CD4-positive, alpha-beta T cell treated with Interferon gamma for 1 hour (primary cell): ENCODE results near the gene DDC.
"Not testable (repeated sequence)": the region's sequence is repeated elsewhere in the genome, so short reads cannot be mapped to it uniquely, and the experiment has no call there.

Source experiments
- DNase-seq: peaks from one replicate; pipeline ENCODE4 v3.0.0-alpha.2; 2020

Gene DDC

GRCh38 chr7:50476953-50477625 is 88.1 kb downstream of the DDC start:
- DNase-seq: no peak

GRCh38 chr7:50475340-50475739 is 89.9 kb downstream of the DDC start:
- no peak for DNase-seq

- DNase-seq: no peak
These were observed 90.6 kb downstream of the DDC start for GRCh38 chr7:50474382-50475160.

GRCh38 chr7:50473531-50473930 is 91.7 kb downstream of the DDC start:
- no peak for DNase-seq

- no peak for DNase-seq
These were observed 92.8 kb downstream of the DDC start for GRCh38 chr7:50472427-50472826.

GRCh38 chr7:50471970-50472369 is 93.2 kb downstream of the DDC start:
- DNase-seq: no peak

- DNase-seq: no peak
These were observed 94.7 kb downstream of the DDC start for GRCh38 chr7:50470250-50471163.

GRCh38 chr7:50469181-50469580 is 96.0 kb downstream of the DDC start:
- no peak for DNase-seq

- peak; percentile 71 for DNase-seq
These were observed 97.2 kb downstream of the DDC start for GRCh38 chr7:50467817-50468610.

GRCh38 chr7:50466815-50467585 is 98.2 kb downstream of the DDC start:
- DNase-seq: no peak

- DNase-seq: no peak
These were observed 102.2 kb downstream of the DDC start for GRCh38 chr7:50463035-50463434.

- DNase-seq: no peak
These were observed 102.8 kb downstream of the DDC start for GRCh38 chr7:50462361-50462760.

- DNase-seq: no peak
These were observed 103.5 kb downstream of the DDC start for GRCh38 chr7:50461695-50462094.

GRCh38 chr7:50459183-50459582 is 106.0 kb downstream of the DDC start:
- DNase-seq: not testable (repeated sequence)

GRCh38 chr7:50458651-50459050 is 106.6 kb downstream of the DDC start:
- not testable (repeated sequence) for DNase-seq

- DNase-seq: no peak
These were observed 108.7 kb downstream of the DDC start for GRCh38 chr7:50456371-50457123.

GRCh38 chr7:50455658-50456057 is 109.5 kb downstream of the DDC start:
- DNase-seq: no peak

GRCh38 chr7:50454968-50455367 is 110.2 kb downstream of the DDC start:
- no peak for DNase-seq

GRCh38 chr7:50450590-50451032 is 114.6 kb downstream of the DDC start:
- peak; percentile 9 for DNase-seq

- DNase-seq: peak; percentile 77
These were observed 115.2 kb downstream of the DDC start, which contains the start of gene FIGNL1 for GRCh38 chr7:50449881-50450589. Gene FIGNL1, minus strand, starts transcription at chr7:50450350. Its CDS starts 3,063 bp downstream, at chr7:50447287.
